Measurements from ENCODE around the gene HCN1.
A peak's percentile ranks its signal among the peaks of the same experiment; 100 is the strongest.

HCN1 gene

DNA sequence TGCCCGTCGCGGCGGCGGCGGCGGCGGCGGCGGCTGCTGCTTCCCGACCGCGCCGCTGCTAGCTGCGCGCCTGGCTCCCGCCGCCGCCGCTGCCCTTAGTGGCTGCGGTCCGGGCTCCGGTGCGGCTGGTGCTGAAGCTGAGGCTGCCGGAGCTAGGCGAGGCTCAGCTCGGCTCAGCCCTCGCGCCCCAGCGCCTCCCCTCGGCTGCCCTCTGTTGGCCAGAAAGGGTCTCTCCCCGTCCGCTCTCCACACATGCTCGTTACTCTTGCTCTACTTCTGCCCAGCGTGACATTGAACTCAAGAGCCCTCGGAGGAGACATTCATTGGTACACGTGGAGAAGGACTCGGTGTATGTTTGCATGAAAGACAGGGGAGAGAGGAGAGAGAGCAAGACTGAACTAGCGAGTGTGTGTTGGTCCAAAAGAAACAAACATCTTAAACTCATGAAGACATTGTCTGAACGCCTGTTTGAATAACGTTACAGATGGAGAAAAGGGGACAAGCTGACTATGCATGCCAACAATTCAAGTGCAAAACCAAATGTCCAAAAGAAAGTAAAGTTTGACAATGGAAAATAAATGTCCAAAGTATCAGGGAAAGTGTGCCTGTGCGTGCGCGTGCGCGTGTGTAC lies at the start of gene HCN1:
Gene HCN1 (minus strand): TSS at position 175 of the 631 bp plus-strand sequence.
- peak; percentile 17 for DNase-seq (ENCODE audit: low read depth, low spot score)

- DNase-seq (ENCODE audit: low read depth, low spot score): no peak
Measured at GRCh38 chr5:45741110-45741509, 44.9 kb upstream of the HCN1 start.

- DNase-seq (ENCODE audit: low read depth, low spot score): no peak
Measured at GRCh38 chr5:45737153-45737552, 41.0 kb upstream of the HCN1 start.

DNA sequence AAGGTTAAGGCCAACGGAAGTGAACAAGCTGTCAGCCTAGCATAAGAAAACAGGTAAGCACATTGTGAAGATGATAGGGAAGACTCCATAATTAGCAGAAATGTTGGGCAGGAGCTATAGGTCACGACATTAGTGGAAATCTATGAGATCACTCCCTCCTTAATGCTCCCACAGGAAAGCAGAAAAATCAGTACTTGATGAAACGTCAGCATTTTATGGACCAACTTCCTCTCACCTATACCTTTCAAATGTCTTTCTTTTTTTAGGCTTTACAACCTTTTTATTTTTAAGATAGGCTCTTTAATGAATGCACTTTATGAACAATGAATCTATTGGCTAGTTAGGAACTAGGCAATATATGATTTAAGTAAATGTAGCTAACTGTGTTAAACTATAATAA lies 29.4 kb upstream of the HCN1 start:
- no peak for DNase-seq (ENCODE audit: low read depth, low spot score)

DNA sequence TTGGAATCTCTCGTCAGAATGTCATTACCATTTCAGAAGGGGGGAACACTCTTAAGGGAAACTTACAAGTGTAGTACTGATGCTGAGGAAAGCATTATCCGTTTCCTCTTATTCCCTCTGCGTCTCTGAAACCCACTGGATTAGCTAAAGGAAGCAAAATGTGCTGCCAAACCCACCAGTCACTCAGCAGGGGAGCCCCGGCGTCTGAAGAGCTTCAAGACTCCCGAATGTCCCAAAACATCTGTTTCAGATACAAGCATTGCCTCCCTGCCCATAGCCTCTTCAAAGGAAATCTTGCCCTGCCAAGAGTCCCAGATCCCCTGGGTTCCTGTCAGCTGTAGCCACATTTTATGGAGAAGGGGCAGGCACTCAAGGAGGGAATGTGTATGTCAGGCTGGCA lies 1.0 kb upstream of the HCN1 start:
- no peak for DNase-seq (ENCODE audit: low read depth, low spot score)

DNA sequence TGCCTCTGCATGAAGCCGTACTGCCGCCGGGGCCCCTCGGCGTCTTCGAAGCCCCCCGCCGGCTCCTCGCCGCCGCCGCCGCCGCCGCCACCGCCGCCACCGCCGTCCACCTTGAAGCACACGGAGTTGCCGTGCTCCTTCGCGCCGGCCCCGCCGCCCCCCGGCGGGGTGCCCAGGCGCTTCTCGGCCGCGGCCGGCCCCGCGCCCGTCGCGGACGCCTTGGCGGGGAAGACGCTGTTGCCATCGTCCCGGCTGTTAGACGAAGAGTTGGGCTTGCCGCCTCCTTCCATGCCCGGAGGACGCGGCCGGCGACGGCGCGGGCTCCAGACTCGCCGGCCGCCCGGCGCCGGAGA lies 400 bp downstream of the HCN1 start:
- DNase-seq (ENCODE audit: low read depth, low spot score): no peak

- DNase-seq (ENCODE audit: low read depth, low spot score): no peak
Measured at GRCh38 chr5:45694971-45695803, 993 bp downstream of the HCN1 start.

DNA sequence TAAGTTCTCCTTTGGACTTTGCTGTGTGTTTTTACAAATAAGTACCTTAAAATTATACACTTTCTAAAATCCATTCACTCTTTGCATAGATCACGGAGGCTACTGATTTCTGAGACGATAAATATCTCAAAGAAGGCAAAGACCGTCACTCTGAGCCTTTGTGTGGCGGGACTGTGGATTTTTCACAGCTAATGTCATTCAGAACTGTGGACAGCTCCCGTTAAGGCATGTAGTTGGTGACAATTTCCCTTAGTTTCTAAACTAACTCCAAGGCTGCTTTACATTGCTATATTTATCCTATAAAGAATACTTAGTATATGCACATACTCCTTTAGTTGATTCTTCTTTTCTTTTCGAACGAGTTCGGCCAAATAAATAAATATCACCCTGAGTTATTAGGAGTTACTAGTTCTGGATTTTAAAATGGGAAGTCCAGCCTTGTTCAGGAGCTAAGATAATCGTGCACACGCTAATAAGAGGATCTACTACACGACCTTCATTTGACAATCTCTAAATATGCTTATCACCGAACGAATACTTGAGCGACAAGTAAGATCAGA lies 1.8 kb downstream of the HCN1 start:
- no peak for DNase-seq (ENCODE audit: low read depth, low spot score)

GRCh38 chr5:45692481-45692880 lies 3.7 kb downstream of the HCN1 start:
- no peak for DNase-seq (ENCODE audit: low read depth, low spot score)

- no peak for DNase-seq (ENCODE audit: low read depth, low spot score)
Measured at GRCh38 chr5:45691656-45692055, 4.5 kb downstream of the HCN1 start.

DNA sequence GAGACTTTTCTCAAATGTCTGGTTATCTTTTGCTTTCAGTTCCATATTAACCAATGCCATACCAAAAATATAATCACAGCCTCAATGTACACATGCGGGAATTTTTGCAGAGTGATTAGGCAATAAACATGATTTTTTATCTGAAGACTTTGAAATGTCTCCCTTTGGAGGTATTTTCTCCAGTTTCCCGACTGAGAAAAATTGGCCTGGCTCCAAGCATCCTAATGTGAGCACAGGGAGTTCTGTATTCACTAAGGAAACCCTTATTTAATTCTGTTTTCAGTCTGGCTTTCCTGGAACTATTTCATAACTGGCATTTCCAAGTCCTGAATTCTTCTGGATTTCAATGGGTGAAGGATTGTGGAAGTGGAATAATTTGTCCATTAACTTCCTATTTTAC lies 8.5 kb downstream of the HCN1 start:
- no peak for DNase-seq (ENCODE audit: low read depth, low spot score)

- DNase-seq (ENCODE audit: low read depth, low spot score): no peak
Measured at GRCh38 chr5:45686620-45687019, 9.6 kb downstream of the HCN1 start.

DNA sequence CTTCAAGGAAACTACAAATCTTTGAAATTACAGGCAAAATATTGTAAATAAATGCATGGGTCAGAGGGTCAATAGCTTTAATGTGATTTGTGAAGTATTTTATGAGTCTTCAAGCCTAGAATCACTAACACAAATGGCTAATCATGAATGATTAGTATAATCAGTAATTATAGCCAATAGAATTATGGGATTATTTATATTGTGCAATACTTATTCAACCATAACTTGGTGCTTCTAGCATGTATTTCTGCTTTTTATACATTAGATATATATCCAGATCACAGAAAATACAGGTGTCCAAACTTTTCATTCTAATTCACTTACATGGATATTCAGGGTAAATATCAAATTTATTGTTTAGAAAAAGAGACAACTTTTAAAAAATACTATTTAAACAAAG lies 12.1 kb downstream of the HCN1 start:
- no peak for DNase-seq (ENCODE audit: low read depth, low spot score)

DNA sequence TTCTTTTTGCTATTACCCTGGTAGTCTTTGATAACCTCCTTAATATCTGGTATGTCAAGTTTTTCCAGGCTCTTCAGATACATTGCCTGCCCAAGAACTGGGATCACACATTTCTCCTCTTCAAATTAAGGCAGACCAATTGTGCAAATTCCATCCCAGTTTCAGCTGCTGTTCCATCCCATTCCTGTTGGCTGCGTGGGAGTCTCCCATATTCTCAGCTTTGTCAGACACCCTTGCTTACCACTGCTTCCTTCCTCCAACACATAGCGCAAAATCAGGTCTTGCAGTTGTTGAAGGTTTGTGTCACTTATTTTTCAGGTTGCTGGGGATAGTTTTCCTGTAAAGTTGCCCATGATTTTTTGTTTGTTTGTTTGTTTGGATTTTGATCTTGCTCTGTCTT lies 15.2 kb downstream of the HCN1 start:
- no peak for DNase-seq (ENCODE audit: low read depth, low spot score)

GRCh38 chr5:45677524-45677923 lies 18.7 kb downstream of the HCN1 start:
- DNase-seq (ENCODE audit: low read depth, low spot score): no peak

DNA sequence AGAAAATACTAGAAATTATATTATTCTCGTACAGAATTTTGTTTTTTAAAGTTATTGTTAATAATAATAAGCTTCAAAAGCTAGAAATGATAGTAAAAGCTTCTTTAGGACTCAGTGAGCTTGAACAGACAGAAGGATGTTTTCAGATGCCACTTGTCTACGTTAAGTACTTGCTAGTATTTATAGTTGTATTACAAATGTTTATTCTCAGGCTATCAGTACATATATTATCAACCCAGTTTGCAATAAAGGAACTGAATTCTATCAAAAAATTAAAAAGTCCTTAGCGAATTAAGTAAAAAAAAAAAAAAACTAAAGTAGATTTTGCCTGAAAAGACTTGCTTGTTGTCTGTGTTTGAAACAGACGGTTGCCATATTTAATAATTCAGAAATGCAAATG lies 23.9 kb downstream of the HCN1 start:
- no peak for DNase-seq (ENCODE audit: low read depth, low spot score)

GRCh38 chr5:45648744-45649143 lies 47.4 kb downstream of the HCN1 start:
- DNase-seq (ENCODE audit: low read depth, low spot score): no peak

DNA sequence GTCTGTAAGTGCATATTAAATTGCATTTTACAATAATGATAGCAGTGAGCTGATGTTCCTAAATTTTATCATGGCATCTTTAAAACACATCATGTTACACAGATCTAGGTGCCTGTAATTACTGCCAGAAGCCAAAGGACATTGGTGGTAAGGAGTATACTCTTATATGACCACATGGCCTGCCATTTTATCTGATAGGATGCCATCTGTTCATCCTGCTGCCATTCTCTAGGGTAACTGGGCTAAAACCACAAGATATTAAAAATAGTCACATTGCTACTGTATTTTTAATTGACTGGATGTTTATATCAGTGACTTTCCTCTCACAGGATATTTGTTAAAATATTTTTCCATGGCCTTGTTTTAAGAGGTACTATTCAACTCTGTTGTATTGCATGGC lies 53.1 kb downstream of the HCN1 start:
- DNase-seq (ENCODE audit: low read depth, low spot score): no peak

- no peak for DNase-seq (ENCODE audit: low read depth, low spot score)
Measured at GRCh38 chr5:45642370-45642769, 53.8 kb downstream of the HCN1 start.

DNA sequence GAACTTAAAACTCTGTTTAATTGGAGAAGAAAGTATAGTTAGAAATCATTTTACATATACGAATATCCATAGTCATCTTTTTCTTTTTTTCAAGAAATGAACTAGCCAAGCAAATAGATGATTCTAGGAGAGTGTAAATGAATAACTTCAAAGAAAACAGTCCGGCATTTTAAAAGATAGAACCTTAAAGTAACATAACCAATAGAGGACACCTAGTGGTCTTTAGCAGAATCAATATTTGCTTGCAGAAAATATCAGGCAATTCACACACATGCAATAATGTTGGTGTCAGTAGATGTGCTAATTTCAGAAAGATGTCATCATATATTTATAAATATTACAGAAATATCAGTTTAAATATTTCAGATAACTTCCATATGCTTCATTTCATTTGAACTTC lies 57.1 kb downstream of the HCN1 start:
- DNase-seq (ENCODE audit: low read depth, low spot score): no peak

DNA sequence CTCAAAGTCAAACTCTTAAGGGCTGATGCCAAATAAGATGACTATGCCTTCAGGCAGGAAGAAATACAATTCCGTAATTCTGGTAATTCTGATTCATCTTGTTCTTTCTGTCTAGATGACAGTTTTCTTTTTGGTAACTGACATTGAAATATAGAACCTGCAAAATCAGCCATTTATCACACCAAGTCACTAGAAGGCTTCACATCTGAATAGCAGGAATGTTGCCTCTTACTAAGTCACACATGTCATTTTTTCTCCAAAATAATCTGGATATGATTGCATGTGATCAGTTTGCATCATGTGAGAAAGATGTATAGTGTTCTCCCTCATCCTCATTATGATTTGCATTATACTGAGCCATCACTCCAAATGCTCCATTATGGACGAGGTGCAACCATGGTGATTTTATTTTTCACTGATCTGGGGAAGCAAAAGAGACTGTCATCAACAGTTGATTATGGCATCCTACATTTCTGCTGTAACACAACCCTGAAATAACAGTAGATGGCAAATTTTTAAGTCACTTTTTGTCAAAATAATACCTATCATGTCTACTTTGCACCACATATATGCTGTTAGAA lies 69.0 kb downstream of the HCN1 start:
- DNase-seq (ENCODE audit: low read depth, low spot score): no peak

DNA sequence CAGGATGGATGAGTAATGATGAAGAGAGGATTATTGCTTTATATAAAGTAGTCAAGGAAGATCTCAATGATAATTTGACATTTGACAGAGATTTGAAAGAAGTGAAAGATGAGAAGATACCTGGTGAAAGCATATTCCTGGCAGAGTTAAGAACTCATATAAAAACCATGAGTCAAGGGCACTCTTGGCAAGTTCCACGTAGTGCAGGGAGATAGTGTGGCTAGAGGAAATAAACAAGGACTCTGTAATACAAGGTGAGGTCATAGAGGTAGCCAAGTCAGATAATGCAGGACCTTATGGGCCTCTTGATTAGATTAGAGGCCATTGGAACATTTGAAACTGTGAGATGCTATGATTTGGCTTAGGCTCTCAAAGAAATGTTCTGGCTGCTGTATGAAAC lies 72.3 kb downstream of the HCN1 start:
- DNase-seq (ENCODE audit: low read depth, low spot score): no peak

DNA sequence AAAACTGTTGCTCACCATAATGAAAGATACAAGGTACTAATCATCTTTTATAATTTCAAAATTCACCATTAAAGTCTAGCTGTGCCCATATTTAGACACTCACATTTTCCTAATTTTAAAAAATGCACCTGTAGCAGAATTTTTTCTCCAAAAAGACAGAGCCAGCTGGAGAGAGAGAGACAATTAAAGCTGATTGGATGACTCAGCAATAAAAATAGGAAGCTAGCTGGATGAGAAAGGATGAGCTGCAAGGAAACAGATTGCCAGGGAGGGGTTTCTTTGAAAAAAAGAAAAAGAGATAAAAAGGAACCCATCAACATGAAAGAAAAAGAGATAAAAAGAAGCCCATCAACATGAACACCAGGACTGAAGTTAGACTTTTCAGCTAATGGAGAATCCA lies 73.8 kb downstream of the HCN1 start:
- DNase-seq (ENCODE audit: low read depth, low spot score): no peak

All from brain pericyte (primary cell).